ENCODE data around the gene SFXN3.
A peak's percentile ranks its signal among the peaks of the same experiment; 100 is the strongest.

Gene SFXN3

DNA sequence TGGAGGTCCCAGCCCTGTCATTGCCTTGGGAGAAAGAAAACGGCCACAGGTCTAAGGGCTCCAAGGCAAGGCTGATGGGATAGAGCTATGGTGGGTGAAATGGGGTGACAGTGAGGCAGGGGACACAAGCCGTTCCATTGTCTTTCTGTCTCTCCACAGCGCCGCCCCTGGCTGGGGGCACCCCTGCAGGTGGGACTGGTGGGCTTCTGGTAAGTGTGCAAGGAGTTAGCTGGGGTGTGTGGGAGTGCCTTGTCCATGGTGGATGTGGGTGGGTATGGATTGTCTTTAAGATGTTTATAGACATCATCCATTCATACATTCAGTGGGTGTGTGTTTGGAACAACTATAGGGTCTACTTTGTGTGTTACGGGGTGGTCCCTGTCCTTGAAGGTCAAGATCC is 7.5 kb downstream of the SFXN3 start:
- DNase-seq: no peak

DNA sequence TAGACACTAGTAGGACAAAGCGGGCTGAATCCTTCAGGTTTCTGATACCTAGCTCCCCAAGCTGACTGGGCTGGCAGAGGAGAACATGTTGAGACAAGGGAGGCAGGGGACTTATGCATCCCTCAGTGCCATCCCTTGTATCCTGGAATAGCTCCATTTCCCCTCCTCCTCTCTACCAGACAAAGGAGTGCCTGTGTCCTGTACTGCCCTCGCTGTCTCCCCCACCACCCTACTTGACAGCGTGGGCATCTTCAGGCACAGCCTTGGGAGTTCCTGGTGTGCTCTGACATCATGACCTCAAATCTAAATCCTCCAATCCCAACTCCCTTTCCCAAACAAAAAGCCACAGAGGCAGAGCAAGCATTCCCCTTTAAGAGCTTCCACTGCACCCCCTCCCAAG is 9.0 kb downstream of the SFXN3 start:
- DNase-seq: no peak

DNA sequence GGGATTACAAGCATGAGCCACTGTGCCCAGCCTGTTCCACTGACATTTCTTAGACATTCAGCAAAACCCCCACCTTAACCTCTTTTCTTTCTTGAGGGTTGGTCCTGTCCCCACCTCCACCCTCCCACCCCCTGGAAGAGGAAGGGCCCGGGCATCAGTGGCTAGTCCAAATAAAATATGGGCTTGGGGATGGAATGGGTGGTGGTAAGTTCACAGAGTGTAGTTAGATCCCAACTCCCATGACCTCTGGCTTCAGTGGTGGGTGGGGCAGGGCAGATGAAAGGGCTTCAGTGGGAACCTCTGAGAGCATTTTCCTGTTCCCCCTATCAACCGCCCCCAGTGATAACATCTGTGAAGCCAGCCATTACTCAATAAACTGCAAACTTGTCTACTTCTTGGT is 9.8 kb downstream of the SFXN3 start:
- DNase-seq: no peak

- DNase-seq: peak; percentile 85
These were observed 10.3 kb downstream of the SFXN3 start for GRCh38 chr10:101041252-101041761.

DNA sequence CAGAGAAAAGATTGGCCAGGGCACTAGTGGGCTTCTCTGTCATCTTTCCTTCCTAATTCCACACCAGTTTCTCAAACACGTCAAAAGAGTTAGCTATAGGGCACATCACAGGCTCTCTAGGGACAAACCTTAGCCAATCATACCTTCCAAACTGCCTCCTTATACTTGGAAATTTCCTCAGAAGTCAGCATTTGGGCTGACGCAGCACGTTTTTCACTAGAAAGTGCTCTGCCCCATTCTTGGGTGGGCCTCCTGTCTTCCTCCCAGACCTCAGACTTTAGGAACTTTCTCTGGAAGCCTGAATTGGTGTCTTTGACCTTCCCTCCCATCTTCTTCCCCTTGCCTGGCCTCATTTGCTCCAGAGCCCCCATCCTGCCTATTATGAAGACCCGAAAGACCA is 11.1 kb downstream of the SFXN3 start:
- DNase-seq: no peak

GRCh38 chr10:101042667-101043362 is 11.8 kb downstream of the SFXN3 start:
- peak; percentile 94 for DNase-seq

DNA sequence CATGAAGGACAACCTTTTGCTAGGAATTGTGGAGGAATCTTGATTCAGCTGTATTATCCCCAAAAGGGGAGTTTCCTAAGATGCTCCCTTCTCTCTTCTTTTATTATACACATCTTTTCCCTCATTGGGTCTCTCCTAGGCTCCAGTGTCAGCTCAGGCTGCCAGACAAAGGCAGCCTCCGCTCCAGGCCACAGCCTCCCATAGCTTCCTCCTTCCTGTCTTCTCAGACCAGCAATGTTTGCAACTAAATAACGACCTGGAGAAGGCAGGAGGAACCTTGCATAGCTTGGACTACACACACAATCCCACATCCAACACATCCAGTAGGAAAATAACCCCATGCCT is 12.3 kb downstream of the SFXN3 start:
- DNase-seq: no peak

DNA sequence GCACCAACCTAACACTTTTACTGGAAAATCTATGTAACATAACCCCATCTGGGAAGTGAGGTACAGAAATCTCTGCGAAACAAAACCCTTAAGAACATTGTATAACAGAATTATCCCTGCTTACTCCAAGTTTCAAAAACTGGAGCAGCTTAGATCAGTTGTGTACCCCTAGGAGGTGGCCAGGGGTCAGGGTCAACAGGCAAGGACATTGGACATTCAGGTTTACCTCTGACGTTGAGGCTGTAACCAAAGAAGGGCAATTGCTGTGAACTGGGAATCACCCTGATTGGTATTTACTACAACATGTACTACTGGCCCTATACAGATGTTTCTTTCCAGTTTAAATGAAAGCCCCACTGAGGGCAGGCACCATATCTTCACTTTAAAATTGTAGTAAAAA is 13.1 kb downstream of the SFXN3 start:
- no peak for DNase-seq

DNA sequence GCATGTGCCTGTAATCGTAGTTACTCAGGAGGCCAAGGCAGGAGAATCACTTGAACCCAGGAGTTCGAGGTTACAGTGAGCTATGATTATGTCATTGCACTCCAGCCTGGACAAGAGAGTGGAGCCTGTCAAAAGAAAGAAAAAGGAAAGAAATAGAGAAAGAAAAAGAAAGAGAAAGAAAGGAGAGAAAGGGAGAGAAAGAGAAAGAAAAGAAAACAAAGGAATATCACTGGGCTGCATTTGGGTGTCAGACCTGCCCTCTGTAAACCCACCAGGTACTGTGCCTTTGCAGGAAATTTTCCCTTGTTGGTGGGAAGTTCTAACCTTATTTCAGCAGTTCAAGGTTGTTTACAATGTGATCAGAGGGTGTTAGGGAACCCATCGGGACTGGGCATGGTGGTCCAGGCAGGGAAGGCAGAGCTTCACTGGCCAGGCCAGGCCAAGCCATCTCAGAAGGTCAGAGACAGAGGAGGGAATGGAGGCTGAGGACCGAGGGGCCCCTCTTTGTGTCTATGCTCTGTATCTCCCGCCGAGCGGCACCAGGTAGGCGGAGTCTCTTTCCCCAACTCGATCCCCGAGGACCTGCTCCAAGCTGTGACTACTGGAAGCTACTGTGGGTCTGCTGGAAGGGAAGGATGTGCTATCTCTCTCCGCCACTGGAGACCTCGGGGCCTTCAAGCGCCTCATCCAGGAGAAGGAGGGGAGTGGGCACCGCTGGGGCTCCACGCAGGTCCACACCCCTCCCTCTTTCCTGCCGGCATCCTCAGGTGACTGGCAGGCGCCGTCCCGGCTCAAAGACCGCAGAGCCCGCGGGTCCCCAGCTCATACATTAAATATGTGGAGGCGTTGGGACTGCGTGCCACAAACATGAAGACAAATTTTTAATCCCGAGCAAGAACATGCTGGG is 15.6 kb downstream of the SFXN3 start:
- DNase-seq: no peak

DNA sequence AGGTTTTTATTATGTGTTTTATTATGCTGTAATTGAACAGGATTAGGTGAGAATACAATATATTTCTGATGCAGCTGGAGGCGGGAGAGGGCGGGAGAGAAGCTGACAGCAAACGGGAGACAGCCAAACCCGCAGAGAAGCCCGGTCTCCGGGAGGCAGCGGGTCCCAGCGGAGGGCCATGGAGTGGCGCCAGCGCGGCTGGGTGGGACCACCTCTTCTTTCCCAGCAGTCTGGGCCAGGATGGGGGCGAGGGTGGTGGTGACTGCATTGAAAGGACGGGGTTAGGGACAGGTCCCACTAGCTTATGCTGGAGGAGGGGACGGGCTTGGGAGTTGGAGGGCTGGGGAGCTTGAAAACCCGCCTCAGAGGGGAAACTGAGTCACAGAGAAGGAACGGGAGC is 16.2 kb downstream of the SFXN3 start:
- no peak for DNase-seq

DNA sequence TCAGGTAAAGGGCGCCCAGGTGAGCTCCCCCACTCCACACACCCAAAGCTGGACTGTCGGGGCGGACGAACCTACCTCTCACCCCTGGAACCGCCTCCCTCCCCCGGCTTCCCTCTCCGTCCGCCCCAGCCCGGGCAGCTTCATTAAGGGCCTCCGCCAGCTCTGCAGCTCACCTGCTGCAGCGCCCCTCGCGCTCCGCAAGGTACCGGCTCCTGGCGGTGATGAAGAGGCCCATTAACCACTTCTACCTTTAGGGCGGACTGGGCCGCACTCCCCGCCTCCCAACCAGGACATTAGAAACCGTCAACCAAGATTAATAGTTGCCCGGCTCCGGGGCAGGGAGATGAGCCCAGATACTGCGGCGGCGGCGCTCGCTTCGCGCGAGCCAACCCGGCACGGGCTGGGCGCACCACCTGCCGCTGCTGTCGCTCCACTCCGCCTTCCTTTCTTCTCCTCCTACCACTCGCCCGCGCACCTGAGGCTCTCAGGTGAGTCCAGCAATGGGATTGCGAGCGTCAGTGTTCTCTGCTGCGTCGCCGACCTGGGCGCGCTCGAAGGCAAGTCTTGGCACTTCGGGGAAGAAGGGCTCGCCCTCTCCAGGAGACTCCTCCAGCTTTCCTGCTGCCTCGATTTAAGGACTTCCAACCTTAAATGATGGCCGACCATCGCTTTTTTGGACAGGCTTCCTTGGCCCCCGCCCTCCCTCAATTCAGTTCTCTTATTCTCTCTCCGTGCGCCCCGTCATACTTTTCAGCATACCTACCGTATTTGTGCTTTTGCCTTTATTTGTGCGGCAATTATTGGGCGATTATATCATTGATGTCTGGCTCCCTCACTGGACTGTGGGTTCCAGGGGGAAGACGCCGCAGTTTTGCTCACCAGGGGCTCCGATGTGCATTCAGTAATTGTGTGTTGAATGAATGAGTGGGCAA is 17.2 kb downstream of the SFXN3 start:
- no peak for DNase-seq

- DNase-seq: peak; percentile 91
These were observed 19.4 kb downstream of the SFXN3 start for GRCh38 chr10:101050208-101051069.

GRCh38 chr10:101052285-101052684 is 21.3 kb downstream of the SFXN3 start:
- no peak for DNase-seq

DNA sequence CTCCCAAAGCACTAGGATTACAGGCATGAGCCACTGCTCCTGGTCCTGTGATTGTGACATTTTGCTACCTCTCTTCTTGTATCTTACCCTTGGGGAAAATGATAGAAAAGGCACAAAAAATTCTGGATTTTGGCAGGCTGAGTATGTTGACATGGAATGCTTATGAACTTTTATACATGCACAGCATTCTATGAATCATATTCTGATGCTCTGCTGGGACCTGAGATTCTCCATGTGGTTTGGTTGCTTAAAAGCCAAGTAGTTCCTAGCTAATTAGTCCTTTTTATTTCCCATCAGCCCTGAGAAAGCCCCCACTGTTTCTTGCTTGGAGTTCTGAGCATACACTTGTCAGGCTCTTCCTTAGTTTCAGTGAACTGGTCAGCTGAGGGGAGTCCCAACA is 22.5 kb downstream of the SFXN3 start:
- no peak for DNase-seq

DNA sequence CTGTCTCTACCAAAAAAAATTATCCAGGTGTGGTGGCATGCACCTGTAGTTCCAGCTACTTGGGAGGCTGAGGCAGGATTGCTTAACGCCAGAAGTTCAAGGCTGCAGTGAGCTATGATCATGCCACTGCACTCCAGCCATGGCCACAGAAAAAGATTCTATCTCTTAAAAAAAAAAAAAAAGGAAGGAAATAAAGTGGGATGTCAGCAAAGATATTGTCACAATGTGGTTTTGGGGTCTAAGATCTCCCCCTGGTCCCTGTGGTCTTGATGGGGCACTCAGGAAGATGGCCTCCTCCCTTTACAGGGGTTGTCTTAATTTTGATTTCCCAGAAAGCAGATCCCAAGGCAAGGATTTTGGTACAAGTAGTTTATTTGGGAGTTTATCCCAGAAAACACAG is 23.3 kb downstream of the SFXN3 start:
- DNase-seq: no peak

GRCh38 chr10:101054876-101055275 is 23.8 kb downstream of the SFXN3 start:
- no peak for DNase-seq

- DNase-seq: no peak
These were observed 24.4 kb downstream of the SFXN3 start for GRCh38 chr10:101055411-101055810.

GRCh38 chr10:101056365-101057151 is 25.5 kb downstream of the SFXN3 start:
- no peak for DNase-seq

GRCh38 chr10:101060036-101060950 is 29.3 kb downstream of the SFXN3 start:
- peak; percentile 99 for DNase-seq
